CD14-positive monocyte (primary cell): ENCODE measurements around the gene CDCA8. TPM values are rescaled to one million over a fixed set of nuclear protein-coding genes. Genes with fewer than 3 reads are reported as not detected.
A peak's percentile ranks its signal among the peaks of the same experiment; 100 is the strongest.

Source experiments
- DNase-seq, 3 donors: peaks; one replicate each; pipeline ENCODE4 v3.0.0-alpha.2; 2011 to 2022
- H2AFZ ChIP-seq: 2 replicates; pipeline ENCODE4 v1.6.0; 2012; ENCODE audit warnings: mild to moderate bottlenecking, low read depth, low read length, inconsistent platforms; ENCODE audit not compliant: insufficient read depth, poor library complexity, severe bottlenecking
- H3K27ac ChIP-seq, 2 donors: 1 replicate in 1 of 2; 2 replicates in 1 of 2; pipeline ENCODE4 v1.5.1; 2012 to 2013; ENCODE audit warnings: low read length in 2 of 2, control low read depth in 1 of 2, inconsistent platforms in 1 of 2, low read depth in 1 of 2, mild to moderate bottlenecking in 1 of 2
- H3K27me3 ChIP-seq, 2 donors: one replicate each; pipeline versions ENCODE4 v1.6.0 to v1.6.1; 2011 to 2013; ENCODE audit warnings: low read length in 2 of 2; ENCODE audit not compliant: control insufficient read depth in 2 of 2, insufficient read depth in 2 of 2
- H3K36me3 ChIP-seq, 2 donors: replicated peaks in 1 of 2; 1 replicate in 1 of 2; 2 replicates in 1 of 2; pipeline versions ENCODE4 v1.5.1 to v1.6.1; 2012 to 2013; ENCODE audit warnings: low read length in 2 of 2, control low read depth in 1 of 2, inconsistent platforms in 1 of 2, mild to moderate bottlenecking in 1 of 2; ENCODE audit not compliant: insufficient read depth in 2 of 2, control insufficient read depth in 1 of 2
- H3K4me1 ChIP-seq, 2 donors: 1 replicate in 1 of 2; 2 replicates in 1 of 2; pipeline versions ENCODE4 v1.5.1 to v1.6.1; 2012 to 2013; ENCODE audit warnings: low read length in 2 of 2, control low read depth in 1 of 2, inconsistent platforms in 1 of 2, mild to moderate bottlenecking in 1 of 2, moderate library complexity in 1 of 2; ENCODE audit not compliant: insufficient read depth in 2 of 2, control insufficient read depth in 1 of 2
- H3K4me2 ChIP-seq: replicated peaks from 2 replicates; pipeline ENCODE3; 2012; ENCODE audit warnings: low read length, moderate library complexity, mild to moderate bottlenecking; ENCODE audit not compliant: poor library complexity, severe bottlenecking; ENCODE audit errors: extremely low read depth
- H3K4me3 ChIP-seq, 3 experiments: fragments of 200-600 bp in 1 of 3; sonication (generic) in 1 of 3; replicated peaks in 1 of 3; 1 replicate in 2 of 3; 2 replicates in 1 of 3; pipeline ENCODE4 v1.5.1; 2011 to 2013; ENCODE audit warnings: low read length in 3 of 3, mild to moderate bottlenecking in 3 of 3, control low read depth in 2 of 3, low read depth in 2 of 3, inconsistent platforms in 1 of 3, moderate library complexity in 1 of 3
- H3K79me2 ChIP-seq: 2 replicates; pipeline ENCODE4 v1.6.0; 2012; ENCODE audit warnings: mild to moderate bottlenecking, control low read depth, inconsistent platforms, low read length, moderate library complexity; ENCODE audit not compliant: insufficient read depth
- H3K9ac ChIP-seq: 2 replicates; pipeline ENCODE4 v1.6.0; 2017; ENCODE audit warnings: low read length, mild to moderate bottlenecking; ENCODE audit not compliant: insufficient read depth, poor library complexity, severe bottlenecking
- H3K9me3 ChIP-seq, 2 donors: replicated peaks in 1 of 2; 1 replicate in 1 of 2; 2 replicates in 1 of 2; pipeline versions ENCODE4 v1.5.1 to v1.6.1; 2012 to 2013; ENCODE audit warnings: low read length in 2 of 2, control low read depth in 1 of 2; ENCODE audit not compliant: control insufficient read depth in 1 of 2, insufficient read depth in 1 of 2
- H4K20me1 ChIP-seq: 2 replicates; pipeline ENCODE4 v1.6.0; 2012; ENCODE audit warnings: mild to moderate bottlenecking, low read length, control low read depth, moderate library complexity; ENCODE audit not compliant: insufficient read depth
- H3K27ac Mint-ChIP-seq, 7 donors: one replicate each; pipeline ENCODE4 v1.8.0; 2020; ENCODE audit warnings: mild to moderate bottlenecking in 7 of 7, mixed read lengths in 7 of 7, moderate library complexity in 6 of 7, inconsistent platforms in 2 of 7
- H3K27me3 Mint-ChIP-seq, 3 donors: one replicate each; pipeline ENCODE4 v1.8.0; 2021 to 2022; ENCODE audit warnings: low read depth in 3 of 3, mild to moderate bottlenecking in 3 of 3, mixed read lengths in 3 of 3, moderate library complexity in 3 of 3, inconsistent platforms in 1 of 3
- H3K36me3 Mint-ChIP-seq, 2 donors: one replicate each; pipeline ENCODE4 v1.8.0; 2020; ENCODE audit warnings: mixed read lengths in 2 of 2, inconsistent platforms in 1 of 2, mild to moderate bottlenecking in 1 of 2
- H3K4me1 Mint-ChIP-seq: one replicate; pipeline ENCODE4 v1.8.0; 2020; ENCODE audit warnings: mild to moderate bottlenecking, mixed read lengths
- H3K4me3 Mint-ChIP-seq, 2 donors: one replicate each; pipeline ENCODE4 v1.8.0; 2020; ENCODE audit warnings: mild to moderate bottlenecking in 2 of 2, mixed read lengths in 2 of 2, moderate library complexity in 1 of 2
- H3K9me3 Mint-ChIP-seq, 7 donors: one replicate each; pipeline ENCODE4 v1.8.0; 2020 to 2022; ENCODE audit warnings: mixed read lengths in 7 of 7, mild to moderate bottlenecking in 6 of 7, moderate library complexity in 6 of 7, inconsistent platforms in 2 of 7
- CTCF ChIP-seq: fragments of 200-600 bp; IDR thresholded peaks from one replicate; pipeline ENCODE4 v1.8.0; 2022; ENCODE audit warnings: antibody characterized with exemption, mild to moderate bottlenecking
- WGBS: methylation state at CpG from one replicate; pipeline ENCODE4 v1.1.5; 2013; ENCODE audit warnings: missing lambda C conversion rate; ENCODE audit not compliant: insufficient coverage; 5-methylcytosine and 5-hydroxymethylcytosine counted together
- intact Hi-C, 2 donors: fragments of 100-400 bp; cut with micrococcal nuclease; formaldehyde crosslinking; loops; one replicate each; pipeline versions ENCODE4 v1.15.0 to v1.15.1; 2023
- polyA plus RNA-seq, 3 donors: library from polyadenylated mRNA; depleted of rRNA in 1 of 3; unstranded in 2 of 3; stranded (reverse) in 1 of 3; fragments of 300-500 nt in 2 of 3; fragments of >200 nt in 1 of 3; fragmentation: Illumina TruSeq in 2 of 3; gene quantifications; 1 replicate in 2 of 3; 2 replicates in 1 of 3; pipeline ENCODE4 v1.2.3, GENCODE V29; 2012 to 2021

The CDCA8 gene
- polyA plus RNA-seq, 3 donors = 0.09 to 0.67 (median 0.60) TPM

GRCh38 chr1:37752583-37753471 is 60.5 kb downstream of the CDCA8 start:
- H3K27ac ChIP-seq = no peak overlapping the region
- H3K4me3 ChIP-seq = no peak overlapping the region
- peaks cover 0 to 7% (median 4%) of the 10 kb centered on the region in 7 donors for H3K9me3 Mint-ChIP-seq
- H3K9me3 ChIP-seq = peaks cover 0 to 9% of the 10 kb centered on the region in 2 donors
- H3K9ac ChIP-seq = no peak overlapping the region
- no peak for TF ChIP-seq CTCF
- no peaks in the 10 kb centered on the region for H4K20me1 ChIP-seq
- H3K27me3 Mint-ChIP-seq = peaks cover 64 to 69% (median 65%) of the 10 kb centered on the region in 3 donors
- peaks cover 23 to 73% of the 10 kb centered on the region in 2 donors for H3K27me3 ChIP-seq
- H2AFZ ChIP-seq = no peak overlapping the region
- H3K79me2 ChIP-seq = no peaks in the 10 kb centered on the region
- no peak for DNase-seq
- no peaks in the 10 kb centered on the region for H3K36me3 ChIP-seq
- no peak overlapping the region for H3K27ac Mint-ChIP-seq
- WGBS = 2% methylated on average over 86 of the region's 105 CpGs
- H3K4me3 Mint-ChIP-seq = peak overlapping the region; percentile 47 to 79
- peaks cover 10% of the 10 kb centered on the region for H3K4me1 Mint-ChIP-seq
- H3K4me1 ChIP-seq = no peaks in the 10 kb centered on the region
- H3K4me2 ChIP-seq = no peak overlapping the region
- no peaks in the 10 kb centered on the region for H3K36me3 Mint-ChIP-seq
- intact Hi-C loops = no loop called here

GRCh38 chr1:37753473-37754321 is 61.4 kb downstream of the CDCA8 start:
- Histone ChIP-seq H2AFZ (no peak overlapping the region), H3K27ac (no peak overlapping the region), H3K4me3 (no peak overlapping the region), H3K36me3 (no peaks in the 10 kb centered on the region), H3K9ac (no peak overlapping the region), H4K20me1 (no peaks in the 10 kb centered on the region), H3K4me1 (no peaks in the 10 kb centered on the region), H3K9me3 (peaks cover 0 to 9% of the 10 kb centered on the region in 2 donors), H3K27me3 (peaks cover 24 to 81% of the 10 kb centered on the region in 2 donors), H3K4me2 (no peak overlapping the region), H3K79me2 (no peaks in the 10 kb centered on the region)
- peak overlapping the region in 1 of 2 donors; percentile 79 for H3K4me3 Mint-ChIP-seq
- peaks cover 64 to 67% (median 65%) of the 10 kb centered on the region in 3 donors for H3K27me3 Mint-ChIP-seq
- peaks cover 0 to 7% (median 4%) of the 10 kb centered on the region in 7 donors for H3K9me3 Mint-ChIP-seq
- WGBS = 7% methylated on average over 41 of the region's 52 CpGs
- TF ChIP-seq CTCF = no peak
- H3K27ac Mint-ChIP-seq = no peak overlapping the region
- intact Hi-C loops = no loop called here
- DNase-seq = no peak
- H3K4me1 Mint-ChIP-seq = peaks cover 10% of the 10 kb centered on the region
- no peaks in the 10 kb centered on the region for H3K36me3 Mint-ChIP-seq
